Suppressor macrophage (primary cell): ENCODE measurements around the gene DCHS2.

Source experiments
- DNase-seq, 4 experiments: peaks; one replicate each; pipeline ENCODE4 v3.0.0-alpha.2; 2020 to 2022

Gene DCHS2

GRCh38 chr4:154205471-154205870 lies 286.1 kb downstream of the DCHS2 start:
- DNase-seq, result no peak

- no peak for DNase-seq
These were observed 296.9 kb downstream of the DCHS2 start for GRCh38 chr4:154194649-154195048.

GRCh38 chr4:154192585-154192984 lies 299.0 kb downstream of the DCHS2 start:
- no peak for DNase-seq

GRCh38 chr4:154189346-154189745 lies 302.3 kb downstream of the DCHS2 start:
- no peak for DNase-seq

- no peak for DNase-seq
These were observed 304.7 kb downstream of the DCHS2 start for GRCh38 chr4:154186888-154187287.

GRCh38 chr4:154186035-154186434 lies 305.6 kb downstream of the DCHS2 start:
- DNase-seq, result no peak

- DNase-seq, result no peak
These were observed 307.4 kb downstream of the DCHS2 start for GRCh38 chr4:154184238-154184637.

- no peak for DNase-seq
These were observed 308.3 kb downstream of the DCHS2 start for GRCh38 chr4:154183264-154183663.
